Left forelimb (tissue), 1 donor: ENCODE data around the gene MOV10L1.

Experiments
- DNase-seq: peaks from one replicate; pipeline ENCODE4 v3.0.0-alpha.2; 2018; ENCODE audit warnings: low spot score

MOV10L1 gene

GRCh38 chr22:50089682-50090411, at the start of gene MOV10L1:
Gene MOV10L1 (plus strand): TSS chr22:50090006. CDS start chr22:50090089, 83 bp downstream.
- DNase-seq = no peak

- no peak for DNase-seq
These were observed 49.1 kb upstream of the MOV10L1 start for GRCh38 chr22:50040717-50041116.

- no peak for DNase-seq
These were observed 48.3 kb upstream of the MOV10L1 start for GRCh38 chr22:50041361-50042065.

GRCh38 chr22:50044485-50045118, 45.2 kb upstream of the MOV10L1 start:
- DNase-seq = no peak

- DNase-seq = no peak
These were observed 44.4 kb upstream of the MOV10L1 start for GRCh38 chr22:50045211-50046018.

GRCh38 chr22:50046019-50046415, 43.8 kb upstream of the MOV10L1 start:
- no peak for DNase-seq

- no peak for DNase-seq
These were observed 43.1 kb upstream of the MOV10L1 start for GRCh38 chr22:50046481-50047245.

- no peak for DNase-seq
These were observed 42.5 kb upstream of the MOV10L1 start for GRCh38 chr22:50047346-50047745.

GRCh38 chr22:50048061-50048765, 41.6 kb upstream of the MOV10L1 start:
- DNase-seq = no peak

GRCh38 chr22:50048836-50049235, 41.0 kb upstream of the MOV10L1 start:
- DNase-seq = no peak

GRCh38 chr22:50049299-50050195, 40.3 kb upstream of the MOV10L1 start:
- no peak for DNase-seq

- no peak for DNase-seq
These were observed 37.9 kb upstream of the MOV10L1 start for GRCh38 chr22:50051930-50052329.

- no peak for DNase-seq
These were observed 35.9 kb upstream of the MOV10L1 start for GRCh38 chr22:50053861-50054260.

- no peak for DNase-seq
These were observed 33.4 kb upstream of the MOV10L1 start for GRCh38 chr22:50056214-50056972.

GRCh38 chr22:50057278-50058060, 32.3 kb upstream of the MOV10L1 start:
- DNase-seq = no peak

GRCh38 chr22:50058061-50058905, 31.5 kb upstream of the MOV10L1 start, which contains the start of gene TTLL8:
Gene TTLL8 (minus strand): TSS chr22:50058298.
- no peak for DNase-seq
